GM18499 (cell line): ENCODE data around the gene ATXN1.
"Not testable (repeated sequence)": the region's sequence is repeated elsewhere in the genome, so short reads cannot be mapped to it uniquely, and the experiment has no call there.

Source experiments
- ATAC-seq: cut with Tn5 transposase; IDR thresholded peaks from one replicate; pipeline ENCODE4 v1.9.1; 2021; ENCODE audit warnings: moderate number of reproducible peaks; ENCODE audit not compliant: insufficient read depth, unreplicated experiment

Gene ATXN1

GRCh38 chr6:16705081-16705993 is 55.9 kb downstream of the ATXN1 start:
- no peak for ATAC-seq

GRCh38 chr6:16704401-16705045 is 56.7 kb downstream of the ATXN1 start:
- peak; percentile 44 for ATAC-seq

- not testable (repeated sequence) for ATAC-seq
These were observed 58.5 kb downstream of the ATXN1 start for GRCh38 chr6:16702627-16703378.

GRCh38 chr6:16700916-16701234 is 60.4 kb downstream of the ATXN1 start:
- no peak for ATAC-seq

- no peak for ATAC-seq
These were observed 60.9 kb downstream of the ATXN1 start for GRCh38 chr6:16700202-16700915.

- ATAC-seq, result no peak
These were observed 62.0 kb downstream of the ATXN1 start for GRCh38 chr6:16698997-16699868.

GRCh38 chr6:16698162-16698533 is 63.1 kb downstream of the ATXN1 start:
- no peak for ATAC-seq

GRCh38 chr6:16697437-16698161 is 63.7 kb downstream of the ATXN1 start:
- ATAC-seq, result no peak

GRCh38 chr6:16696496-16696895 is 64.8 kb downstream of the ATXN1 start:
- no peak for ATAC-seq

GRCh38 chr6:16694781-16695578 is 66.3 kb downstream of the ATXN1 start:
- ATAC-seq, result peak; percentile 58

GRCh38 chr6:16691324-16691723 is 69.9 kb downstream of the ATXN1 start:
- ATAC-seq, result no peak

GRCh38 chr6:16690608-16691142 is 70.6 kb downstream of the ATXN1 start:
- no peak for ATAC-seq

- ATAC-seq, result no peak
These were observed 71.3 kb downstream of the ATXN1 start for GRCh38 chr6:16689788-16690607.

GRCh38 chr6:16688984-16689636 is 72.2 kb downstream of the ATXN1 start:
- no peak for ATAC-seq

- no peak for ATAC-seq
These were observed 72.8 kb downstream of the ATXN1 start for GRCh38 chr6:16688436-16688835.

- ATAC-seq, result no peak
These were observed 74.2 kb downstream of the ATXN1 start for GRCh38 chr6:16687045-16687444.
